ENCODE data around the gene DISC1. TPM values are rescaled to one million over a fixed set of nuclear protein-coding genes. Genes with fewer than 3 reads are reported as not detected.
"Not testable (repeated sequence)": the region's sequence is repeated elsewhere in the genome, so short reads cannot be mapped to it uniquely, and the experiment has no call there.

The DISC1 gene
- total RNA-seq, 1 donor from 2014 or later = 10.5 TPM

- intact Hi-C loops (cut with micrococcal nuclease) = loop anchor here (10.0 kb wide), 1 partner anchor 361 kb away; the partner anchor contains the start of gene GNPAT
These were observed 21.2 kb upstream of the DISC1 start for GRCh38 chr1:231605149-231606100.

DNA sequence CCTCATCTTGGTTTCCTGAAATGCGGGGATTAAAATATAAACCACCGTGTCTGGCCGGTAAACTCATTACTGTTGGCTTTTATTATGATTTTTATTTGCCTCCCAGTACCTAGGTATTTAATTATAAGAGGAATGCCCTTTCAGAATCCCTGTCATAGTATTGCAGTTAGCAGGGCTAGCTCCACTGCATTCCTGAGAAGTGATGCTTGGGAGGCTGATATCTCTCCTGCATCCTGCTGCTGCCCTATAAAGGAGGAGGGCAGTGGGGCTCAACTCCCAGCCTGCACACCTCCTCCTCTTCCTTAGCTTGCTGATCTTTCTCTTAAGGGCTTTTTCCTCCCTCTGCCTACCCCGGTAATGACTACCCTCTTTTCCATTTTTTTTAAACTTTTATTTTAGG is 19.9 kb upstream of the DISC1 start:
- intact Hi-C loops (cut with micrococcal nuclease) = loop anchor here (10.0 kb wide), 1 partner anchor 362 kb away; the partner anchor contains the start of gene GNPAT

GRCh38 chr1:231610388-231610787 is 16.2 kb upstream of the DISC1 start:
- intact Hi-C loops (cut with micrococcal nuclease) = no loop called here

DNA sequence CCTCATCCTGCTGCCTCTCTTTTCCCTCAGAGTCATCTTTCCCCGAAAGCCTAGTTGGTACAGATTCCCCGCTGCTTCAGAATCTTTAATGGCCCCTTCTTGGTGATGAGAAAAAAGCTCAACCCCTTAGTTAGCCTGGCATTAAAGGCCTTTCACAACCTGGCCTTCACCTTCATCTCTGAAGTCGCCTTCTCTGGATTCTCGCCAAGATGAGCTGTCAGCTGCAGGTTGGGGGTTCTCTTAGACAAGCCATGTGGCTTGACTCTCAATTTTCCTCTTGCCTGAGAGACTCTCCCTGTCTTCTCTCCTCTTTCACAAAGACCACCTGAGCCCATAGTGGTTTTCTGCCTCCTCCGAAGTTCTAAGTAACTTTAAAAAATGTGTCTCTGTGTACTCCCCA is 15.5 kb upstream of the DISC1 start:
- intact Hi-C loops (cut with micrococcal nuclease) = no loop called here

- intact Hi-C loops (cut with micrococcal nuclease) = loop anchor here (1.0 to 2.0 kb wide), 2 partner anchors 14 to 189 kb away; partner anchors contain the start of genes DISC1 and EGLN1
These were observed 14.7 kb upstream of the DISC1 start for GRCh38 chr1:231611851-231612250.

- intact Hi-C loops (cut with micrococcal nuclease) = loop anchor here (1.0 to 2.0 kb wide), 2 partner anchors 14 to 190 kb away; partner anchors contain the start of genes DISC1 and EGLN1
These were observed 14.0 kb upstream of the DISC1 start for GRCh38 chr1:231612393-231613089.

GRCh38 chr1:231613419-231614349 is 12.9 kb upstream of the DISC1 start:
- intact Hi-C loops (cut with micrococcal nuclease) = loop anchor here (2.0 kb wide), 1 partner anchor 191 kb away; the partner anchor contains the start of gene EGLN1

DNA sequence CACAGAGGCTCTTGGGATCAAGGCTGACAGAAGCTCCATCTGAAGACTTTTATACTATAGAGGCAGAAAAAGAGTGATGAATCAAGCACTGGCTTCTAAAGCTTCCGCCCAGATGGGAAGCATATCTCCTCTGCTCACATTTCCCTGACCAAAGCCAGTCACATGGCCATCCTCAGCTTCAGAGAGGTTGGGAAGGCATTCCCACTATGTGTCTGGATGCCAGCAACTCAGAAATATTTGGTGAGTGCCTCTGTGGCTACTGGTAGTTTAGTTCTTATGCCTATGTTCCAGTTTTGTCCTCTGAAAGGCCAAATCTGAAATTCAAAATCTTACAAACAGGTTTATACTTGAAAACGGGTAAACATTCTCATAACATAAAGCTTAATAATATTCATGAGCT is 9.9 kb upstream of the DISC1 start:
- intact Hi-C loops (cut with micrococcal nuclease) = no loop called here

- intact Hi-C loops (cut with micrococcal nuclease) = no loop called here
These were observed 7.9 kb upstream of the DISC1 start for GRCh38 chr1:231618609-231619256.

DNA sequence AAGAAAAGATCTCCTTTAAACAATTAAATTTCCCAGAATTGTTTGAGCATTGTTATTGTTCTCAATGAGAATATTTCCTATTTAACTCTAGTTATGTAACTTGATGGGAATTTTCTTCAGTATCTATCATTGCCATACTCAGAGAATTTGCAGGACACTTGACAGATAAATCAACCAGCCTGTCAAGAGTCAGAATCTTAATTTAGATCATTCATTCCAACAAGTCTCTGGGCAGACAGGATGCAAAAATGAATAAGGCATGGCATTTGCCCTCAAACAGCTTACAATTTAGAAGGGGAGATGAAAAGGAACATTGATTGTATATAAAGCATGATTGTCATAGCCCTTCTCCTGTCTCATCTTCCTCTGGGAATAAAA is 7.3 kb upstream of the DISC1 start:
- intact Hi-C loops (cut with micrococcal nuclease) = no loop called here

GRCh38 chr1:231625042-231625441 is 1.5 kb upstream of the DISC1 start:
- intact Hi-C loops (cut with micrococcal nuclease) = not testable (repeated sequence)

GRCh38 chr1:231625975-231626534 is 535 bp upstream of the DISC1 start:
- intact Hi-C loops (cut with micrococcal nuclease) = loop anchor here (1.0 kb wide), 3 partner anchors 14 to 385 kb away; partner anchors contain the start of genes GNPAT and TSNAX

DNA sequence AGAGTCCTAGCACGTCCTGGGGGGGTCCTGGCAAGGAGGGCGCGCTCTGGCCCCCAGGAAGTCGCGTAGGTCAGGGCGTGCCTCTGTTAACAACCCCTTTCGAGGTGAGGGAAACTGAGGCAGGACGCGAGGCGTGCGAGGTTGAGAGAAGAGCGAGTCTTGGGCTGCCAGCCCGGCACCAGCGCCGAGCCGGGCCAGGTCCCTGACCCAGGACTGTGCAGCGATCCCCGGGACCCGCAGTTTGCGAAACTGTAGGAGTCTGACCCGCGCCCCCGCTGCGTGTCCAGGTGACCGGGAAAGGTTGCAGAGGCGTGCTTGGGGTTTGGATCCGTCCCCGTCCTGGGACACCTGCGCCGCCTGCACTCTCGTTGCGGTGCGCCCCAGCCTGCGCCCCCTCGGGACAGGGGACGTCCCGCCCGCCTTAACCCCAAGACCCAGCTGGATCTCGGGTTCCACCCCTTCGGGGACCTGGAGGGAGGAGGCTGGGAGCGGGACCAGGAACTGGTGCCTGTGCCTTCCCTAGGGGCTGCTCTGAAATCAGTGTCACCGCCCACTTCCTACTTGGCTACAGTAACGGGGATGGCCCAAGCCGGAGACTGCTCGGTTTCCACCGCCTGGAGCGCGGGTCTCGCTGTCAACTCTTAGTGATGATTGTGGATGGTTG is 493 bp downstream of the DISC1 start:
- intact Hi-C loops (cut with micrococcal nuclease) = loop anchor here (1.0 kb wide), 3 partner anchors 15 to 386 kb away; partner anchors contain the start of genes GNPAT and TSNAX

- intact Hi-C loops (cut with micrococcal nuclease) = no loop called here
These were observed 1.8 kb downstream of the DISC1 start for GRCh38 chr1:231628207-231628876.

DNA sequence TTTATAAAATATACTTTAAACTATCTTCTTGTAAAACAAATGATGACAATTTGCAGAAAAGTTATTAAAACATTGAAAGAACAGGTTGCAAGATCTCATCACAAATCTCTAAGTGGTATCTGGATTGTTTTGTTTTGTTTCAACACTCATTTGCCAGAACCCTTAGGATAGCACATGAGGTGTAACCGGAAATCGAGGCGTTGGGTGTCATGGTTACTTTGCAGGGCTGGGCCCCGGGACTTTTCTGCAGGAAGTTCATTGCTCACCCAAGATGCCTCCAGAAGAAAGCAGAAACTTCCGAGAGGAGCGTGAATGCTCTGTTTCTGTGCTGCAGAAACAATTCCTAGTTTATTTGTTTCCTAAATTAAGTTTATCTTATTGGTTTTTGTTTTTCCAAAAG is 2.5 kb downstream of the DISC1 start:
- intact Hi-C loops (cut with micrococcal nuclease) = no loop called here

DNA sequence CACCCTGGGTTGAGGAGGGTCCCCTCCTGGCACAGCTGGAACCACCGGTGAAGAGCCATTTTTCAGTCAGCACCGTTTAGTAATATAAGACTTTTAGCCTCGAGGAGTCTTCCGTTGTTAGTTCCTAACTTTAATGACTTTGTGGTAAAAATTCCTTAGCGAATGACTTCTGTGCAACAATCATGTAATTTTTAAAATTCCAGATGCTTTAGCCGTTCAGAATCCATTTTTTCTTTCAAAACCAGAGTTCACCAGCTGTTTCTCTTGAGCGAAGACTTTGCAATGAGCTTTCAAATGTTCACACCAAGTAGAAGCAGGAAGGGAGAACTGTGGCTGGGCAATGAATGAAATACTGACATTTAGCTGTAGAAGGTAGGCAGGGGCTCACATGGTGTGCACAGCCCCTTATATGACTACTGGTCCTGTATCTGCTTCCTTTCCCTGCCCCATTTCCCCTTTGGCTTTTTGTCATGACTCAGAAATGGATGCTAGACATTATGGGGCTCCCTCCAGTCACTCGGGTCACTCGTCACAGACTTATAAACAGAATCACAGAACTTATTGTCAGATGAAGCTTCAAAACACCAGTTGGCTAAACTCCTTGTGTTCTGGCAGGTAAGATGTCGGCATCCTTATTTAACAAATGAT is 4.1 kb downstream of the DISC1 start:
- intact Hi-C loops (cut with micrococcal nuclease) = no loop called here

- intact Hi-C loops (cut with micrococcal nuclease) = no loop called here
These were observed 5.1 kb downstream of the DISC1 start for GRCh38 chr1:231631717-231632116.

GRCh38 chr1:231632119-231632518 is 5.5 kb downstream of the DISC1 start:
- intact Hi-C loops (cut with micrococcal nuclease) = no loop called here

All from T-helper 2 cell treated with Interferon-gamma antibody and Interleukin-4, amounts not matched to agents 100 ng/mL and 5 ng/mL, for 36 hours (primary cell).